RCC 7860 (cell line): ENCODE measurements around the gene TMEM150C.
A peak's percentile ranks its signal among the peaks of the same experiment; 100 is the strongest.
"Not testable (repeated sequence)": the region's sequence is repeated elsewhere in the genome, so short reads cannot be mapped to it uniquely, and the experiment has no call there.

Source experiments
- DNase-seq: peaks from one replicate; pipeline ENCODE4 v3.0.0-alpha.2; 2015; ENCODE audit warnings: low spot score
- FAIRE-seq: peaks from 2 replicates; lab custom pipeline; 2012; peaks lifted over from hg19 to GRCh38; lab: Jason Lieb, UNC

TMEM150C gene

GRCh38 chr4:82479562-82479961, 82.2 kb downstream of the TMEM150C start:
- DNase-seq (no peak), FAIRE-seq (no peak)

GRCh38 chr4:82477469-82477868, 84.3 kb downstream of the TMEM150C start:
- not testable (repeated sequence) for FAIRE-seq, DNase-seq

- not testable (repeated sequence) for FAIRE-seq
Measured at GRCh38 chr4:82475931-82476330, 85.9 kb downstream of the TMEM150C start.

GRCh38 chr4:82473621-82474164, 88.1 kb downstream of the TMEM150C start:
- no peak for FAIRE-seq
- DNase-seq = no peak

More at GRCh38 chr4:82475931-82476330, 85.9 kb downstream of the TMEM150C start:
- not testable (repeated sequence) for DNase-seq

GRCh38 chr4:82473080-82473479, 88.7 kb downstream of the TMEM150C start:
- not testable (repeated sequence) for FAIRE-seq, DNase-seq

- no peak for FAIRE-seq
- DNase-seq = no peak
Measured at GRCh38 chr4:82469791-82470345, 91.9 kb downstream of the TMEM150C start.

GRCh38 chr4:82467471-82467870, 94.3 kb downstream of the TMEM150C start:
- no peak for FAIRE-seq
- DNase-seq = no peak

- FAIRE-seq = no peak
Measured at GRCh38 chr4:82463221-82463620, 98.6 kb downstream of the TMEM150C start.

GRCh38 chr4:82462415-82462831, 99.4 kb downstream of the TMEM150C start:
- no peak for FAIRE-seq
- peak; percentile 51 for DNase-seq

More at GRCh38 chr4:82463221-82463620, 98.6 kb downstream of the TMEM150C start:
- no peak for DNase-seq

- FAIRE-seq (no peak), DNase-seq (no peak)
Measured at GRCh38 chr4:82461710-82462109, 100.1 kb downstream of the TMEM150C start.

- no peak for FAIRE-seq
- DNase-seq = no peak
Measured at GRCh38 chr4:82458729-82459128, 103.1 kb downstream of the TMEM150C start.

GRCh38 chr4:82457266-82457665, 104.5 kb downstream of the TMEM150C start:
- DNase-seq = no peak
- no peak for FAIRE-seq

- DNase-seq (no peak), FAIRE-seq (no peak)
Measured at GRCh38 chr4:82452026-82452425, 109.8 kb downstream of the TMEM150C start.

- FAIRE-seq = no peak
Measured at GRCh38 chr4:82450966-82451755, 110.6 kb downstream of the TMEM150C start.

GRCh38 chr4:82447886-82448285, 113.9 kb downstream of the TMEM150C start:
- FAIRE-seq = no peak
- DNase-seq = no peak

More at GRCh38 chr4:82450966-82451755, 110.6 kb downstream of the TMEM150C start:
- DNase-seq = no peak

GRCh38 chr4:82439088-82439487, 122.7 kb downstream of the TMEM150C start:
- no peak for FAIRE-seq
- DNase-seq = no peak

GRCh38 chr4:82437285-82438005, 124.3 kb downstream of the TMEM150C start:
- no peak for FAIRE-seq
- no peak for DNase-seq

- no peak for FAIRE-seq
- DNase-seq = no peak
Measured at GRCh38 chr4:82436780-82437179, 125.0 kb downstream of the TMEM150C start.

- no peak for FAIRE-seq
- no peak for DNase-seq
Measured at GRCh38 chr4:82436130-82436529, 125.7 kb downstream of the TMEM150C start.

- no peak for FAIRE-seq
- no peak for DNase-seq
Measured at GRCh38 chr4:82434949-82435348, 126.8 kb downstream of the TMEM150C start.

- DNase-seq = no peak
- no peak for FAIRE-seq
Measured at GRCh38 chr4:82433791-82434190, 128.0 kb downstream of the TMEM150C start.
